H9 (cell line): ENCODE data around the gene GRM1. TPM values are rescaled to one million over a fixed set of nuclear protein-coding genes. Genes with fewer than 3 reads are reported as not detected.

ENCODE experiments used
- DNase-seq: peaks from one replicate; pipeline ENCODE4 v3.0.0-alpha.2; 2017
- H2AFZ ChIP-seq: one replicate; pipeline ENCODE4 v1.6.1; 2013; ENCODE audit warnings: mild to moderate bottlenecking, low read length, control low read depth, moderate library complexity
- H2AK5ac ChIP-seq: 2 replicates; pipeline ENCODE4 v1.6.1; 2013; ENCODE audit warnings: low read length, control low read depth, mixed read lengths; ENCODE audit not compliant: insufficient read length
- H2BK120ac ChIP-seq: one replicate; pipeline ENCODE4 v1.6.1; 2013; ENCODE audit warnings: low read depth, mild to moderate bottlenecking, low read length, control low read depth, inconsistent platforms; ENCODE audit not compliant: poor library complexity, severe bottlenecking
- H2BK12ac ChIP-seq: 2 replicates; pipeline ENCODE4 v1.6.1; 2013; ENCODE audit warnings: low read length, control low read depth, mixed read lengths, low read depth; ENCODE audit not compliant: insufficient read length
- H2BK15ac ChIP-seq: 2 replicates; pipeline ENCODE4 v1.6.1; 2013; ENCODE audit warnings: low read depth, low read length, control low read depth
- H2BK20ac ChIP-seq: one replicate; pipeline ENCODE4 v1.6.1; 2013; ENCODE audit warnings: low read depth, mild to moderate bottlenecking, low read length, control low read depth, inconsistent platforms; ENCODE audit not compliant: poor library complexity, severe bottlenecking
- H2BK5ac ChIP-seq: 2 replicates; pipeline ENCODE4 v1.6.1; 2013; ENCODE audit warnings: low read length, control low read depth, mixed read lengths; ENCODE audit not compliant: insufficient read length
- H3K14ac ChIP-seq: 2 replicates; pipeline ENCODE4 v1.6.1; 2013; ENCODE audit warnings: low read length, control low read depth; ENCODE audit not compliant: insufficient read depth
- H3K18ac ChIP-seq: 2 replicates; pipeline ENCODE4 v1.6.1; 2013; ENCODE audit warnings: low read depth, mild to moderate bottlenecking, mixed read lengths, low read length, control low read depth; ENCODE audit not compliant: insufficient read length
- H3K23ac ChIP-seq: 2 replicates; pipeline ENCODE4 v1.6.1; 2013; ENCODE audit warnings: low read length, control low read depth, mixed read lengths, low read depth; ENCODE audit not compliant: insufficient read length
- H3K23me2 ChIP-seq: 2 replicates; pipeline ENCODE4 v1.6.1; 2013; ENCODE audit warnings: low read depth, mild to moderate bottlenecking, mixed read lengths, low read length, control low read depth; ENCODE audit not compliant: insufficient read length, poor library complexity, severe bottlenecking
- H3K27ac ChIP-seq: 2 replicates; pipeline ENCODE4 v1.5.1; 2013; ENCODE audit warnings: low read length, control low read depth, mixed read lengths, low read depth; ENCODE audit not compliant: insufficient read length
- H3K27me3 ChIP-seq: 2 replicates; pipeline ENCODE4 v1.6.1; 2013; ENCODE audit warnings: low read length, control low read depth, inconsistent platforms; ENCODE audit not compliant: insufficient read depth
- H3K4ac ChIP-seq: 2 replicates; pipeline ENCODE4 v1.6.1; 2013; ENCODE audit warnings: low read depth, mild to moderate bottlenecking, control low read depth, inconsistent platforms, low read length, moderate library complexity
- H3K4me1 ChIP-seq: 2 replicates; pipeline ENCODE4 v1.6.1; 2013; ENCODE audit warnings: low read length, control low read depth, inconsistent platforms; ENCODE audit not compliant: insufficient read depth
- H3K4me2 ChIP-seq: 2 replicates; pipeline ENCODE4 v1.6.1; 2013; ENCODE audit warnings: low read length, control low read depth, mixed read lengths; ENCODE audit not compliant: insufficient read length, insufficient read depth
- H3K56ac ChIP-seq: 2 replicates; pipeline ENCODE4 v1.6.1; 2013; ENCODE audit warnings: low read depth, mild to moderate bottlenecking, mixed read lengths, low read length, control low read depth; ENCODE audit not compliant: insufficient read length
- H3K79me1 ChIP-seq: 2 replicates; pipeline ENCODE4 v1.6.1; 2013; ENCODE audit warnings: low read depth, mild to moderate bottlenecking, moderate library complexity, low read length, control low read depth, inconsistent platforms; ENCODE audit not compliant: insufficient read depth, poor library complexity, severe bottlenecking
- H3K79me2 ChIP-seq: 2 replicates; pipeline ENCODE4 v1.6.1; 2013; ENCODE audit warnings: low read length, control low read depth, inconsistent platforms; ENCODE audit not compliant: insufficient read depth
- H3K9ac ChIP-seq: 2 replicates; pipeline ENCODE4 v1.6.1; 2013; ENCODE audit warnings: low read length, control low read depth, mixed read lengths; ENCODE audit not compliant: insufficient read length; ENCODE audit errors: extremely low read depth
- H3K9me3 ChIP-seq: one replicate; pipeline ENCODE4 v1.6.1; 2013; ENCODE audit warnings: low read depth, low read length, inconsistent platforms; ENCODE audit not compliant: control insufficient read depth
- H3T11ph ChIP-seq: one replicate; pipeline ENCODE4 v1.6.1; 2013; ENCODE audit warnings: mild to moderate bottlenecking, low read length, control low read depth, inconsistent platforms
- H4K20me1 ChIP-seq: one replicate; pipeline ENCODE4 v1.6.1; 2013; ENCODE audit not compliant: control insufficient read depth, insufficient read length, insufficient read depth
- H4K5ac ChIP-seq: 2 replicates; pipeline ENCODE4 v1.6.1; 2013; ENCODE audit warnings: low read depth, mild to moderate bottlenecking, mixed read lengths, low read length, control low read depth; ENCODE audit not compliant: insufficient read length
- H4K8ac ChIP-seq: replicated peaks from 2 replicates; pipeline ENCODE4 v1.6.1; 2013; ENCODE audit warnings: low read length, control low read depth, mixed read lengths, low read depth; ENCODE audit not compliant: insufficient read length
- H4K91ac ChIP-seq: 2 replicates; pipeline ENCODE4 v1.6.1; 2013; ENCODE audit warnings: low read depth, mild to moderate bottlenecking, moderate library complexity, mixed read lengths, low read length, control low read depth; ENCODE audit not compliant: insufficient read length
- H3K27ac Mint-ChIP-seq, 3 experiments: 2 replicates in 2 of 3; 3 replicates in 1 of 3; pipeline ENCODE4 v1.8.0; 2020 to 2021; ENCODE audit warnings: mixed read lengths in 3 of 3, mild to moderate bottlenecking in 1 of 3, moderate library complexity in 1 of 3
- H3K27me3 Mint-ChIP-seq: 2 replicates; pipeline ENCODE4 v1.8.0; 2021; ENCODE audit warnings: low read depth, mild to moderate bottlenecking, moderate library complexity, mixed read lengths
- H3K36me3 Mint-ChIP-seq, 3 experiments: 2 replicates in 2 of 3; 3 replicates in 1 of 3; pipeline ENCODE4 v1.8.0; 2020 to 2021; ENCODE audit warnings: low read depth in 3 of 3, mixed read lengths in 3 of 3; ENCODE audit not compliant: insufficient read depth in 1 of 3
- H3K4me1 Mint-ChIP-seq, 2 experiments: 2 replicates each; pipeline ENCODE4 v1.8.0; 2020; ENCODE audit warnings: mixed read lengths in 2 of 2
- H3K4me3 Mint-ChIP-seq, 2 experiments: 2 replicates in 1 of 2; 3 replicates in 1 of 2; pipeline ENCODE4 v1.8.0; 2020 to 2021; ENCODE audit warnings: mild to moderate bottlenecking in 2 of 2, mixed read lengths in 2 of 2, moderate library complexity in 1 of 2
- H3K9me3 Mint-ChIP-seq, 2 experiments: 2 replicates in 1 of 2; 3 replicates in 1 of 2; pipeline ENCODE4 v1.8.0; 2020; ENCODE audit warnings: mild to moderate bottlenecking in 2 of 2, mixed read lengths in 2 of 2, moderate library complexity in 1 of 2
- WGBS: extraction: QIAGEN DNeasy Blood & Tissue Kit; methylation state at CpG from one replicate; pipeline ENCODE4 v1.1.7; 2013; ENCODE audit warnings: missing lambda C conversion rate, low lambda C conversion rate, mixed read lengths; ENCODE audit not compliant: insufficient read length; ENCODE audit errors: extremely low coverage; 5-methylcytosine and 5-hydroxymethylcytosine counted together
- total RNA-seq: library from RNA; stranded (reverse); gene quantifications from 2 replicates; pipeline ENCODE4 v1.2.1, GENCODE V29; 2021
- TF ChIP-seq, protein P1 (sequence below): fragments of 200-600 bp; sonication (generic); conservative IDR thresholded peaks from 3 replicates; pipeline ENCODE4 v1.8.0; 2021; ENCODE audit warnings: antibody characterized with exemption, mild to moderate bottlenecking

The GRM1 gene
- total RNA-seq, 1 experiment from 2014 or later: 0.39 TPM

DNA sequence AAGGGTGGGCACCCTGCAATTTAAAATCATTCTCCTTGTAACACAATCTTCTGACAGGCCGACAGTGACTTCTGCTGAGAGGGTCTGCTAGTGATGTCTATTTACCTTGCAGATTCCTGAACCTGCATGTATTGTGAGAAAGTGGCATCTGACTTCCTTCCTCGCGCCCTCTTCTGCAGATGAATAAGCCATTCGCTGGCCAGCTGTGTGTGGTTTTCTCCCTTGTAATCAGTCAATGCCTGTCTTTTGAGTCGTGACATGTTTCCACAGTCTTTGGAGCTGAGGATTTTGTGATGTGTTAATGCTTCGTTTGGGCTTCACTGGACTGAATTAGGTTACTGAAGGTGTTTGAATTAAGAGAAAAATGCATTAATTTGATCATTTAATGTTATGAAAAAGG, 125.3 kb downstream of the GRM1 start:
- Histone ChIP-seq H3K79me2 (no peaks in the 10 kb centered on the region), H3K4me1 (peaks cover 3% of the 10 kb centered on the region; the same call in 1 of the 2 replicates), H2AFZ (no peak overlapping the region), H2BK5ac (no peak overlapping the region), H3K9me3 (no peaks in the 10 kb centered on the region), H4K5ac (no peak overlapping the region), H3K23me2 (no peaks in the 10 kb centered on the region), H2BK15ac (no peak overlapping the region), H3T11ph (no peak overlapping the region), H2AK5ac (no peak overlapping the region), H3K23ac (no peak overlapping the region), H2BK20ac (no peak overlapping the region), H3K4me2 (no peak overlapping the region), H3K18ac (no peak overlapping the region), H3K9ac (no peak overlapping the region), H3K56ac (no peak overlapping the region), H2BK120ac (no peak overlapping the region), H4K8ac (no peak overlapping the region), H3K4ac (no peak overlapping the region), H3K79me1 (no peaks in the 10 kb centered on the region), H3K14ac (no peak overlapping the region), H3K27me3 (no peaks in the 10 kb centered on the region), H4K91ac (no peak overlapping the region), H2BK12ac (no peak overlapping the region), H4K20me1 (no peaks in the 10 kb centered on the region), H3K27ac (no peak overlapping the region)
- Mint-ChIP-seq H3K27me3 (no peaks in the 10 kb centered on the region), H3K27ac (peak overlapping the region in 1 of 3 experiments; percentile 74; a peak in 3 of 7 replicates), H3K9me3 (no peaks in the 10 kb centered on the region), H3K36me3 (no peaks in the 10 kb centered on the region), H3K4me3 (no peak overlapping the region), H3K4me1 (peaks cover 14 to 18% of the 10 kb centered on the region in 2 experiments)
- peak; percentile 40 for DNase-seq
- TF ChIP-seq, protein P1, sequence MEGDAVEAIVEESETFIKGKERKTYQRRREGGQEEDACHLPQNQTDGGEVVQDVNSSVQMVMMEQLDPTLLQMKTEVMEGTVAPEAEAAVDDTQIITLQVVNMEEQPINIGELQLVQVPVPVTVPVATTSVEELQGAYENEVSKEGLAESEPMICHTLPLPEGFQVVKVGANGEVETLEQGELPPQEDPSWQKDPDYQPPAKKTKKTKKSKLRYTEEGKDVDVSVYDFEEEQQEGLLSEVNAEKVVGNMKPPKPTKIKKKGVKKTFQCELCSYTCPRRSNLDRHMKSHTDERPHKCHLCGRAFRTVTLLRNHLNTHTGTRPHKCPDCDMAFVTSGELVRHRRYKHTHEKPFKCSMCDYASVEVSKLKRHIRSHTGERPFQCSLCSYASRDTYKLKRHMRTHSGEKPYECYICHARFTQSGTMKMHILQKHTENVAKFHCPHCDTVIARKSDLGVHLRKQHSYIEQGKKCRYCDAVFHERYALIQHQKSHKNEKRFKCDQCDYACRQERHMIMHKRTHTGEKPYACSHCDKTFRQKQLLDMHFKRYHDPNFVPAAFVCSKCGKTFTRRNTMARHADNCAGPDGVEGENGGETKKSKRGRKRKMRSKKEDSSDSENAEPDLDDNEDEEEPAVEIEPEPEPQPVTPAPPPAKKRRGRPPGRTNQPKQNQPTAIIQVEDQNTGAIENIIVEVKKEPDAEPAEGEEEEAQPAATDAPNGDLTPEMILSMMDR: no peak
- WGBS: no CpG with 5 or more reads among the region's 6 CpGs
